NCI-H2227 (cell line): ENCODE measurements around the gene ARHGDIA.

Source experiments
- DNase-seq: peaks from one replicate; lab custom pipeline; 2025; ENCODE audit not compliant: unreplicated experiment; lab: John Stamatoyannopoulos, UW

ARHGDIA gene

DNA sequence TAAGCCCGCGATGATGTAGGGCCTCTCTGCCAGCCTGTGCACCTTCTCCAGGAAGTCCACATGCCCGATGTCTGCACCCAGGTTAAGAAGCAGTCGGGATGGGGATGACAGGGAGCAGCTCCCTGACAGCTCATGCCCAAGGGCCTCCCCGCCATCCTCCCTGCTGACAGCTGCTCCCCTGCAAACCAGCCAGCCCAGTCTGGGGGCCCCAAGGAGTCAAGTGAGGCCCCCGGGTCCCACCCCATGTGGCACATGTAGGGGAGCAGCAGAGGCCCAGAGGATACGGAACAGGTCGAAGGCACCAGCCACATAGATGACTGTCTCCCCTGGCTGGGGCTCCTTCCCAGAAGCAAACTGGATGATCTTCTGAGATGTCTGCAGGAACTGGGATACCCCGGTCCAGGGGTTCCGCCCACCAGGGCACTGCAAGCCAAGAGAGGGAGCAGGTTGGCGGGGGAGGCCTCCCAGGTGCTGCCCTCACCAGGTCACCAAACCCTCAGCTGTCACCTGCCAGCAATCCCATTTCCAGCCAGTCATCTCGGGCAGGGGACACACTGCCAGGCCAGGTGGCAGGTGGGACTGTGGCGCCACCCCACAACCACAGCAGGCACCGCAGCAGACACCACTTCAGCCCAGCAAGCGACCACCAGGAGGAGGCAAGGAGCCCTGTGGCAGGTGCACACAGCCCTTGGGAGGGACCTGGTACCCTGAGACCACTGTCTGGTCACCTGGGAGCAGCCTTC is 35.5 kb upstream of the ARHGDIA start:
- no peak for DNase-seq

DNA sequence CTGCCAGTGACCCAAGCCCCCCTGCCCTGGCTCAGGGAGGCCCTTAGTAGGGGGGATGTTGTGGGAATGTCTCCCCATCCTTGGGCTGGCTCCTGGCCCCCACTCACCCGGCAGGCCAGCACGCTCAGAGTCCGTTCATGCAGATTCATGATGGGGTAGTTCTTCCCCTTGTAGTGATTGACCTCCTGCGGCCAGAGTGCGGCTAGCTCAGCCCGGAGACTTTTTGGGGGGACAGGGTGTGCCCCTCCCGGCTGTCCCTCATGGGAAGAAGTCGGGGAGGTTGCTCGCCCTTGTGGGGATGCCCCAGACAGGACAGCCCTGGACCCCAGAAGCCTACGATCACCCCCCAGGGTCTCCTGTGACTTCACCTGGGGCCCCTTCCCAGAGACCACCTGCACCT is 34.9 kb upstream of the ARHGDIA start:
- no peak for DNase-seq

DNA sequence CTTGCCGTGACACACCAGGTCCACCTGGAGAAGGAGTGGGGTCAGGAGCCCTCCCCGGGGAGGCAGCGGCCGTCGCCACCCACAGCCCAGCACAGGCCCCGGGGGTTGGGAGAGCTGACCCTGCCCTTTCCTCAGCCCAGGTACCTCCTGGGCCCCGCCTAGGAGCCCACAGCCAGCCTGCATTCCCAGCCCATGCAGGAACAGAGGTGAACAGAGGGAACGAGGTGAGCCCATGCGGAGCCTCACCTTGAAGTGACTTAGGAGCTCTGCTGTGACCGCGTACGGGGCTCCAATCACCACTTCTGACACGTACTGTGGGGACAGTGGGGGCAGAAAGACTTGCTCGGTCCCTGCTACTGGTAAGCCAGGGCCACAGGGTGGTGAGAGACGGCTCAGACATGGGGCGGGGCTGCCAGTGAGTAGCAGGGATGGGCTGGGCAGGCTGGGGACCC is 34.3 kb upstream of the ARHGDIA start:
- DNase-seq: no peak

DNA sequence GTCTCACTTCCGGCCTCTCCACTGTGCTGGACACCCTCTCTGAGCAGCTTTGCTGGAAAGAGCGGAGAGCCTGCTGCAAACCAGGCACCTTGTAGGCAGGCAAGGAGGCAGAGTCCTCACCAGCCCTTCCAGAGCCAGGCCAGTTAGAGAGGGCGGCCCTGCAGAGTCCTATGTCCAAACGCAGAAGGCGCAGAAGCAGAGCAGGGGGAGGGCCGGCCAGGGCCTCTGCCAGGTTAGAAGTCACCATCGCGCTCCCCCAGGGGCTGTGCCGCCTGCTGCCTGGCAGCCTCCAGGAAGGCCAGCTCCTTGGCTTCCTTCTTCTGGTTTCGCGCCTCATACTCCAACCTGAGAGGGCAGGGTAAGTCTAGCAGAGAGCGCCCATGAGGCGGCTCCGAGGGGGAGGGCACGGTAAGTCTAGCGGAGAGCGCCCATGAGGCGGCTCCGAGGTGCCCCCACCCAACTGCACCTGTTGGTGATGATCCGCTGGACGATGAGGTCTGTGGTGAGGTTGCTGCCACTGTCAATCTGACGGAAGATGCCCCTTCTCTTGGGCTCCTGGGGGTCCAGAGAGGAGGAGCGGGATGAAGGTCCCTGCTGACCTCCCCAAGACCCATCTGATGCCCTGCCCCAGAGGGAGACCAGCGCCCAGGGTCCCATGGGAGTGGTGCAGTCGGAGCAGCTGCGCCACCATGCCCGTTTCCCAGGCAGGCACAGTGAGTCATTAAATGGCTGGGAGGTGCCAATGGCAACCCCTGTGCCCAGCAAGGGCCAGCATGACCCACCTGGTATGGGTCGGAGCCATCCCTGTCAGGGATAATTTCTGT is 33.7 kb upstream of the ARHGDIA start:
- DNase-seq: no peak

DNA sequence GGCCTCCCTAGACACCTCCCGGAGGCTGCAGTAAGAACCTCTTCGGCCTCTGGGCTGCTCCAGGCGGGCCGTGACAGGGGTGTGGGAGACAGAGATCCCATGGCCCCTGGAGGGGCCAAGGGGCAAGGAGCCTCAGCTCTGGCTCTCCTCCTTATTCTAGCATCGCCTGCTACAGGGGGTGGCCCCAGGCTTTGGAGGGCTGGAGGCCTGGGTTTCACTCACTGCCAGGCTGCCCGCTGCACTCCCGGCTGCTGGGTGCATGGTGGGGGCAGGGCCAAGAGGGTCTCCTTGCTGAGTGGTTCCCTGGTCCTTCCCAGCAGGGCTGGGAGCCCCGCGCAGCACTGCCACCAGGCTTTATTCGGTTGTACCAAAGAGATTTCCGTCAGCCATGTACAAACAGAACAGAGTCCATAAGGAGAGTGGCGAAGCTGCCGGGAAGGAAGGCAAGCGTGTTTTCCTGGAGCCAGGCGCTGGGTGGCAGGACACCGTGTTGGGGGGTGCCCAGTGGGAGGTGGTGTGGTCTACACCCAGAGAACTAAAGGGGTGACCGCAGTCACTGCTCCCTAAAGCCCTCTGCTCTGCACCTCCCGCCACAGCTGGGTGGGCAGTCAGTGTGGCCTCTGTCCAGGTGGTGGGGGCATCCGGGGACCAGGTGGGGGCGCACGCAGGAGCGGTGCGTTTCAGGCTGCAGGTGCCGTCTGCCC is 32.9 kb upstream of the ARHGDIA start:
- DNase-seq: no peak

DNA sequence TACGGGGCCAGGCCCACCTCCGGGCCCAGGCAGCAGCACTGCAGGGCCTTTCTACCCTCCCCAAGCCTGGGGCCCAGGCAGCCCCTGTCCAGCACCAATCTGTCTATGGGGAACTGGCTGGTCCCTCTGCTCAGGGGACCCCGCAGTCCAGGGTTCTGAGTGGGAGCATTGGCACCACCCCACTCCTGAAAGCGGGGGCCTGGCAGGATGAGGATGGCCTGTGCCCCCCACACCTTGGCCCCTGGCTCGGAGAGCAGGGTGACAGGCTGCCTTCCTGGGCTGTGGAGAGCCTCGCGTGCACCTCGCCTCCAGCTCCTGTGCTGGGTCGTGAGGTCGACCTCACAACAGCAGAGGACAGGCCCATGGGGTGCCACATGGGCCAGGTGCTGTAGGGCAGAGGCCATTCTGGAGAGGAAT is 32.3 kb upstream of the ARHGDIA start:
- no peak for DNase-seq

DNA sequence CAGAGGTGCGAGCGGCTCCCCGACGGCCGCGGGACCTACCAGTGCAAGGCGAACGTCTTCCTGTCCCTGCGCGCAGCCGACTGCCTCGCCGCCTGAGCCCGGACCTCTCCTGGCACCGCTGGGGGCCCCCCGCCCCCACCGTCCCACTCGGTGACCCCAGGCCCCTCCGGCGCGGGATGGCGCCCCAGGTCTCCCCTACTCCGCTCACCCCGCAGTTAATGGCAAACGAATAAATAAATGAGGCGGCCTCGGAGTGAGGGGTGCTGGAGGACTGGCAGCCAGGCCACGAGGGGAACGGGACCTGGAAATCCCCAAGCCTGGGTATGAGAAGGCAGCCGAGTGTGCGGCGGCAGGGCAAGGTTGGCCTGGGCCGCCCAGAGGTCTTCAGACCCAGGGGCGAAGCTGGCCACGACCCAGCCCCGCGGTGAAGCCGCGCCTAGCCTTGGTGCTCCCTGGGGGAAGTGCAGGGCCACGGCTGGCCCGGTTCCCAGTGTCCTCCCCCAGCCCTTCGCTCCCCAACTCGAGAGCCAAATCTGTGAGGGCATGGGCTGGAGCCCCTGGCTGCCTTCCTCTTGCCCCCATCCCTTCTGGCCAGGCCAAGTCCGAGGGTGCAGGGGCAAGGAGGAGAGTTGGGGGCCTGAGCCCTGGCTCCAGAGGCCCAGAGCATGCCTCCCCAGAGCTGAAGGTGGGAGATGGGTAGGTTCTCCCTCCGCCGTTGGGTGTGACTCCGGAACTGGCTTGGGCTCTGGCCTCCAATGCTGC is 31.7 kb upstream of the ARHGDIA start:
- DNase-seq: no peak

DNA sequence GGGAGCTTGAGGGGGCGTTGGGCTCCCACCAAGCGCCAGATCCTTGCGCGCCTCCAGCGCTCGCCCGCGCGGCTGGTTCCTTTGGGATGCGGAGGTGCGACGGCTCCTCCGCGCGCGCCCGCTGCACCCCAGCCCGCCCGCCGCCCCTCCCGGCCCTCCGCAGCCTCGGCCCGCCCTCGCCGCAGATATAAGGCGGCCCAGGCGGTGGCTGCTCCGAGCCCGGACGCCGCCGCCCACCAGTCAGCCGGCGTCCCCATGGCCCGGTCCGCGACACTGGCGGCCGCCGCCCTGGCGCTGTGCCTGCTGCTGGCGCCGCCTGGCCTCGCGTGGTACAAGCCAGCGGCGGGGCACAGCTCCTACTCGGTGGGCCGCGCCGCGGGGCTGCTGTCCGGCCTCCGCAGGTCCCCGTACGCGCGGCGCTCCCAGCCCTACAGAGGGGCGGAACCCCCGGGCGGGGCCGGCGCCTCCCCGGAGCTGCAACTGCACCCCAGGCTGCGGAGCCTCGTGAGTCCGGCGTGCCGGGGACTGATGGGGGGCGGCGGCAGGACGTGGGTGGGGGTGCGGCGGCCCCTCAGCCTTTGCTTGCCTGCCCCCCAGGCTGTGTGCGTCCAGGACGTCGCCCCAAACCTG is 31.0 kb upstream of the ARHGDIA start, which contains the start of gene NPB:
Gene NPB (plus strand): TSS at position 216 of the 630 bp plus-strand sequence. CDS start 40 bp downstream, at position 256.
- peak; percentile 57 for DNase-seq

DNA sequence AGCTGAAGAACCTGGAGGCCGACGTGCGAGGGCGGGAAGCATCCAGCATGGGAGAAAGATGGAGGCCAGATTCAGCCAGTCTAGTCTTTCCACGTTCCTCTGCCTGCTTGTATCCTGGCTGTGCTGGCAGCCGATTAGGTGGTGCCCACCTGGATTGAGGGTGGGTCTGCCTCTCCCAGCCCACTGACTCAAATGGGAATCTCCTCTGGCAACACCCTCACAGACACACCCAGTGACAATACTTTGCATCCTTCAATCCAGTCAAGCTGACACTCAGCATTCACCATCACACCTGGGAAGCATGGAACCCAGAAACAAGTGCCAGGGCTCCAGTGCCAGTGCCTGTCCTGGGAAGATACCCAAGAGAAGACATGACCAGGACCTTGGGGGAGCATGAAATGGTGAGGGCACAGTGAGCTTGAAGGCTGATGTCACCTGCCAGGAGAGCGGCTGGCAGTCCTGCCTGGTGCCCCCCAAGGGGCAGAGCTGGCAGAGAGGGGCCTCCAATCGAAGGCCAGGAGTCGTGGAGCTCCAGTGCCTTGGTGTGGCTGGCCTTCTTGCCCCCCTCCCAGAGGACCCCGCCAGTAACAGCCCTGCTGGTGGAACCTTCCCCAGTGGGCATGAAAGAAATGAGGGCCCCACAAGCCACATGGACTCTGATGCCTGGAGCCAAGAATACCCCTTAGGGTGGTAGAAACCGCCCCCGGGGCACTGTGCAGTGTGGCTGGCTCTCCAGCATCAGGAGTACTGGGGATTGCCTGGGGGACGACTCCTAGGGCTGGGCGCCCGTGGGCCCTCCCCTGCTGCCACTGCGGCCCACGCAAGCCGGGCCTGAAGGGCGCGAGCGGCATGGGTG is 30.3 kb upstream of the ARHGDIA start:
- no peak for DNase-seq

DNA sequence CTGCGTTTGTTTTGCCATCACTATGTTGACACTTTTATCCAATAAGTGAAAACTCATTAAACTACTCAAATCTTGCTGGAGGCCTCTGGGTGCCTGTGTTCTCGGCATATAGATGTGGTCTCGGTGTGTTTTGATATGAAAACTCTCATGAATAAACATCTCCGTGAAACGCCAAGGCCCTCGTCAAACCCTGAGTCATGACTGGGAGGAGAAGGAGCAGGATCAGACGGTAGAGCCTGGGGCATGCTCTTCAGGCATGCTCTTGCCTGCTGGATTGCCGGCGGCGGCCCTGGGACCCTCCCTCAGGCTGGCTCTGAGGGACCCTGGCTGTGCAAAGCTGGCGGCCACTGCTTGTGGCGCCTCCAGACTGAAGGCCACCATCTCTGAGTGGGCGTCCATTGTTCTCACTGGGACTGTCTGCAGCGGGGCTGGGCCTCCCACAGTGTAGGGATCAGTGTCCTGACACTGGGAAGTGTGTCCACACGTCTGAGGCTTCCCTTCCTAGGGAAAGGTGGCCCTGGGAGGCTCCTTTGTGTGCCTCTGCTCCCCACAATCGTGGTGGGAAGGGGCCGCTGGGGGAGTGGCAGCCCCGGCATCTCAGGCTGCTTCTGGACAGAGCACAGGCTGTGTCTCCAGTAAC is 29.2 kb upstream of the ARHGDIA start:
- no peak for DNase-seq

DNA sequence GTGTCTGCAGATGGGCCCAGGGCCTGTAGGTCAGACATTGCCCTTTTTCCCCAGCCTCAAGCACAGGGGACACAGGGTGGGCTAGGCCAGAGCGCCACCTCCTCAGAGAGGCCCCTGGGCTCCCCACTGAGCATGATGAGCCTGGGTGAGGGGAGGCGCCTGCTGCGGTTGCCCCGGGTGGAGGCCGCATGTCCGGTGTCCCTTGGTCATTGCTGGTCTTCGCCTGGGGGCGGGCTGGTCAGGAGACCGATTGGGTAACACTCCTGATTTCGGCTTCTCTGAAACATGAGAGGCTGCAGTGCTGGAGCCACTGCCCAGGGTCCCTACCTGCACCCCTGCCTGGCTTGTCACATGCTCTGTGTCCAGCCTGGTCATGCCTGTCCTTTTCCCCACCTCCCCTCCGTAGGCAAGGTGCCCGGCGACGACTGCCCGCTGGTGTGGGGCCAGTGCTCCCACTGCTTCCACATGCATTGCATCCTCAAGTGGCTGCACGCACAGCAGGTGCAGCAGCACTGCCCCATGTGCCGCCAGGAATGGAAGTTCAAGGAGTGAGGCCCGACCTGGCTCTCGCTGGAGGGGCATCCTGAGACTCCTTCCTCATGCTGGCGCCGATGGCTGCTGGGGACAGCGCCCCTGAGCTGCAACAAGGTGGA is 28.5 kb upstream of the ARHGDIA start:
- no peak for DNase-seq

DNA sequence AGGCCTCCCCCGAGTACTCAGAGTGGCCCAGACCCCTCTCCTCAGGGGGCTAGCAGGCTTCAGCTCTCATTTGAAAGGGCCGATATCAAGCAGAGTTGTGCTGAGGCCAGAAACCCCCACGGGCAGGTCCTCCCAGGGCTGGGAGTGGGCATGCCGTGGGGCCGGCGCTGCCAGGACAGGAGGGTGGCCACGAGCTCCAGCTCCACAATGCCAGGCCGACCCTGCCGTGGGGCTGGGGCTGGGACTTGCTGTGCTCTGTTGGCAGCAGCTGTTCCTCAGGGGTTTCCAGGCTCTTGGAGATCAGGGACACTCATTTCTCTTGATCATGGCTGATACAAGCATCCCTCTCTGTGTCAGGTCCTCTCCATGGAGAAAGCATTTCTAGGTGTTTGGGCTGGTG is 27.7 kb upstream of the ARHGDIA start:
- DNase-seq: no peak

DNA sequence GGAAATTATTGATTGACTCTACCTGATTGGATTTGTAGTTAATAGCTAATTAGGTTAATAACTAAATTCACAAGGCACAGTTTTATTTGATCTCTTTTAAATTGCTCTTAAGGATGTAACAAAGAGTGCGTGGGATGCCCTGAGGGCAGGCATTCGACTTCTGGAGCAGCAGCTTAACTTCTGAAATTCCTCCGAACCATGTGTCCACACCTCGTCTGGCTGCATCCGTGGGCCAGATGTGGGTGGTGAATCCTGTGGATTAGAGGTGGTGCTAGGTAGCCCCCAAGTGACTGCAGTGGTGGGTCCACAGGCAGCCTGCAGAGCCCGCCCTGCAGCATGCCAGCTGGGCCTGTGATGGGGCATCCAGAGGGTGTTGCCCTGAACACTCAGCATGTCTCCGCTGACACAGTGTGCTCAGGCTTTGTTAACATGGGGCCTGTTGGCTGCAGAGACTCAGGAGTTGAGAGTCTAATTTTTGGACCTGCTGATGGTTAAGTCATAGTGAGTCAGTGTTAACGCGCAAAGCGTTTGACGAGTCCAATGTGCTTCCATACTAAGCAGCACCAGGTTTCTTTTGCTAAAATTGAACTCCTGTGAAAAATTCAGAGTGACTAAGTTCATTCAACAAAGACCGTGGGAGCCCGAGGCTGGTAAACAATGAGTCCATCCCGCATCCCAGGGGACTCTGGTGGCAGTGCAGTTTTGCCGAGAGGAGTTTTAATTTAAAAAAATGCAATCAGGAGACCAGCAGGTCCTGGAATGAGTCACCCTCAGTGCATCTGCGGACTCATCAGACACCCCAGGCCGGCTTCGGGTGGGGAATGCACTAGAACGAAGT is 27.1 kb upstream of the ARHGDIA start:
- no peak for DNase-seq

DNA sequence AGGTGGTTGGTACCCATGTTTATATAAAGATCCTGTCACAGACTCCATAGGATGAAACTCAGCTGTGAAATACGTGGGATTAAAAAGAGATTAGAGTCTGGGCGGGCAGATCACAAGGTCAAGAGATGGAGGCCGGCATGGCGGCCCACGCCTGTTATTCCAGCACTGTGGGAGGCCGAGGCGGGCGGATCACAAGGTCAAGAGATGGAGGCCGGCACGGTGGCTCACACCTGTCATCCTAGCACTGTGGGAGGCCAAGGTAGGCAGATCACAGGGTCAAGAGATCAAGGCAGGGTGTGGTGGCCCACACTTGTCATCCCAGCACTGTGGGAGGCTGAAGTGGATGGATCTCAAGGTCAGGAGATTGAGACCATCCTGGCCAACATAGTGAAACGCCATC is 24.3 kb upstream of the ARHGDIA start:
- DNase-seq: no peak

DNA sequence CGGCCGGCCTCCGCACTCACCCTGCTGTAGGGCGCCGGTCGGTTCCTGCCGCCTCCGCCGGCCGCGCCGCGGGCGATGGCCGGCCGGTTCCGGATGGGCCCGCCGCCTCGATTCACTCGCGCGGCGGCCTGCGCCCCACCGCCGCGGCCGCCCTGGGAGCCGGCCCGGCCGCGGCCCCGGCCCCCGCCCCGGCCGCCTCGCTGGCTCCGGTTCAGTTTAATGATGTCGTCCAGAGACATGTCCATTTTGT is 20.1 kb upstream of the ARHGDIA start:
- no peak for DNase-seq

DNA sequence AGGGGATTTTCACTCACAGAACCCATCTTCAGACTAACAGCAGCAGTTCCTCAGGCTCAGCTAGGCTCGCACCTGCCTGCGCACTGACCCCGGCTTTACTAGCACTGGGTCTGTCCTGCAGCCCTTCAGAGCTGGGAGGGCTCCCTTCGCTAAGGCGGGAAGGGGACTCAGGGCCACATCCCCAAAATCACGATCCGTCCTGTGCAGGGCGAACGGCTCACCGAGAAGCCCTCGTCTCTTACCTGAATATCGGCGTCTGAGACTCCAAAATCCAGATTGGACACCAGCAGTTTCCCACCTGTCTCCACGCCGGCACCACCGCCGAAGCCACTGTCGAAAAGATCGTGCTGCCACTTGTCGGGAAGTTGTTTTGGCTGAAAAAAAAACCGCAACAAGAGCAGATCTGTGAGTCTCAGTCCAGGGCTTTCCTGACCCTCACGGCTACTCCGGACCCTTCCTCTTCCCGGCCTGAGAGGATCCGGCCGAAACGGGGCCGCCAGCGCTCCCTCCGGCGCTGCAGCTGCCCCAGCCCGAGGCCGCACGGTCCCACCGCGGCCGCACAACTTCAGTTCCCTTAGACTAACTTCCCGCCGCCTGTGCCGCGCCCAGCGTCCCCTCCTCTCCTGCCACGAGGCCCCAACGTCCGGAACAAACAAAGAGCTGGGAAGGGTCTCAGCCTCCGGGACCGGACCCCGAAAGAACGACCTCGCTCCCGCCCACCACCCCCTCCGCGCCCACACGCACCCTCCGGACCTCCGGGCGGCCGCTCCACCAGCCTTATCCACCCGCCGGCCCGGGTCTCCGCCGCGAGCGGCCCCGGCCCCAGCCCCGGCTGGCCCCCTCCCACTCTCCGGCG is 19.5 kb upstream of the ARHGDIA start:
- DNase-seq: no peak

DNA sequence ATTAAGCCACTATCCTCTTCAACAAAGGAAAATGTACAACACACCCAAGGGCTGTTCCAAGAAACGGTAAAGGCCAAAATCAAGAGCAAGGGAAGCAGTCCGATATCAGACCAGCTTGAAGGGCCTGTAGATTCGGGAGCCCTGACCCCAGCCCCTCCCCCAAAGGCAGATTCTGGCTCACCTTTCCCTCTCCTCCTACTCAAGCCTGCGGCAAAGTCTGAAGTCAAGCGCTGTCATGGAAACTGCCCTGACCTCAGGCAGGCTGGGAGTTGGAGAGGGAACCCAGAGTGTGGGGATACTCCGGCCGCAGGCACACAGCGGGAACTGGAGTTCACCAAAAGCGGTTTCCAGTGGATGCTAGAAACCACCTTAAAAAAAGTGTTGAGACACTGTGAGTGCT is 18.5 kb upstream of the ARHGDIA start:
- DNase-seq: no peak
